NCI-H1105 treated with DMSO at 0.1 percent for 48 hours (cell line): ENCODE measurements around the gene RNF111.
"Not testable (repeated sequence)": the region's sequence is repeated elsewhere in the genome, so short reads cannot be mapped to it uniquely, and the experiment has no call there.

Experiments
- DNase-seq: peaks from one replicate; lab custom pipeline; 2025; lab: John Stamatoyannopoulos, UW

RNF111 gene

GRCh38 chr15:59000251-59000650 is 12.8 kb downstream of the RNF111 start:
- DNase-seq, result not testable (repeated sequence)

- DNase-seq, result no peak
Measured at GRCh38 chr15:59001946-59002345, 14.5 kb downstream of the RNF111 start.

GRCh38 chr15:59002418-59002859 is 15.0 kb downstream of the RNF111 start:
- no peak for DNase-seq

- DNase-seq, result no peak
Measured at GRCh38 chr15:59005579-59005978, 18.1 kb downstream of the RNF111 start.

- no peak for DNase-seq
Measured at GRCh38 chr15:59008086-59008485, 20.6 kb downstream of the RNF111 start.

GRCh38 chr15:59011262-59011952 is 23.9 kb downstream of the RNF111 start:
- DNase-seq, result no peak

GRCh38 chr15:59013246-59013873 is 25.9 kb downstream of the RNF111 start:
- DNase-seq, result no peak

- no peak for DNase-seq
Measured at GRCh38 chr15:59014068-59014467, 26.6 kb downstream of the RNF111 start.

GRCh38 chr15:59017449-59017848 is 30.0 kb downstream of the RNF111 start:
- no peak for DNase-seq

GRCh38 chr15:59018833-59019232 is 31.4 kb downstream of the RNF111 start:
- DNase-seq, result no peak

- DNase-seq, result no peak
Measured at GRCh38 chr15:59020322-59020721, 32.9 kb downstream of the RNF111 start.

- DNase-seq, result no peak
Measured at GRCh38 chr15:59022188-59022587, 34.7 kb downstream of the RNF111 start.

GRCh38 chr15:59026207-59026606 is 38.7 kb downstream of the RNF111 start:
- DNase-seq, result no peak

- no peak for DNase-seq
Measured at GRCh38 chr15:59028387-59028955, 41.0 kb downstream of the RNF111 start.

- no peak for DNase-seq
Measured at GRCh38 chr15:59029554-59029953, 42.1 kb downstream of the RNF111 start.

- DNase-seq, result no peak
Measured at GRCh38 chr15:59035201-59035600, 47.7 kb downstream of the RNF111 start.

GRCh38 chr15:59039225-59039624 is 51.8 kb downstream of the RNF111 start:
- DNase-seq, result no peak

GRCh38 chr15:59042041-59042440 is 54.6 kb downstream of the RNF111 start:
- no peak for DNase-seq

- no peak for DNase-seq
Measured at GRCh38 chr15:59048897-59049296, 61.4 kb downstream of the RNF111 start.

- no peak for DNase-seq
Measured at GRCh38 chr15:59051873-59052861, 64.7 kb downstream of the RNF111 start.

- no peak for DNase-seq
Measured at GRCh38 chr15:59052915-59053407, 65.5 kb downstream of the RNF111 start.

- DNase-seq, result no peak
Measured at GRCh38 chr15:59053482-59053881, 66.0 kb downstream of the RNF111 start.
